OCI-LY3 (cell line): ENCODE data around the gene CDR2.

ENCODE experiments used
- EZH2phosphoT487 ChIP-seq: fragments of 200-600 bp; shearing (Covaris generic); IDR thresholded peaks from 2 replicates; pipeline ENCODE4 v1.6.1; 2018; ENCODE audit warnings: antibody characterized with exemption, mixed run types, low read depth
- TF ChIP-seq, protein P1 (sequence below): fragments of 200-600, 300-600 bp; sonication (generic); IDR thresholded peaks from 2 replicates; pipeline ENCODE4 v1.5.1; 2014; ENCODE audit warnings: antibody characterized with exemption, low read length, low read depth

DNA sequence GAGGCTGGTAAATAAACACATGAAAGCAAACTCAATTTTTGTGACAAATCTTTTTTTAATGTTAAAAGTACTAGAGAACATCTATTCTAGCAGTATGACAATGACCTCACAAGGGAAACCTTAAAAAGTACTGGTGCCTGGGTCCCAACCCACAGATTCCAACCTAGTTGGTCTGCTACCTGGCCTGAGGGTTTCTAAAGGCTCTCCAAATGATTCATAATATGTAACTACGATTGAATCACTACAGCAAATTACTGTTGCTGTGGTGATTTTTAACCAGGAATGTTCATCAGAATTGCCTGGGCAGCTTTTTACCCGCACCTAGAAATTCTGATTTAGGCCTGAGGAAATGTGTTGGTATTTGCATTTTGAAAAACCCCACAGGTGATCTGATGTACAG lies 26.1 kb downstream of the CDR2 start:
- TF ChIP-seq, protein P1, sequence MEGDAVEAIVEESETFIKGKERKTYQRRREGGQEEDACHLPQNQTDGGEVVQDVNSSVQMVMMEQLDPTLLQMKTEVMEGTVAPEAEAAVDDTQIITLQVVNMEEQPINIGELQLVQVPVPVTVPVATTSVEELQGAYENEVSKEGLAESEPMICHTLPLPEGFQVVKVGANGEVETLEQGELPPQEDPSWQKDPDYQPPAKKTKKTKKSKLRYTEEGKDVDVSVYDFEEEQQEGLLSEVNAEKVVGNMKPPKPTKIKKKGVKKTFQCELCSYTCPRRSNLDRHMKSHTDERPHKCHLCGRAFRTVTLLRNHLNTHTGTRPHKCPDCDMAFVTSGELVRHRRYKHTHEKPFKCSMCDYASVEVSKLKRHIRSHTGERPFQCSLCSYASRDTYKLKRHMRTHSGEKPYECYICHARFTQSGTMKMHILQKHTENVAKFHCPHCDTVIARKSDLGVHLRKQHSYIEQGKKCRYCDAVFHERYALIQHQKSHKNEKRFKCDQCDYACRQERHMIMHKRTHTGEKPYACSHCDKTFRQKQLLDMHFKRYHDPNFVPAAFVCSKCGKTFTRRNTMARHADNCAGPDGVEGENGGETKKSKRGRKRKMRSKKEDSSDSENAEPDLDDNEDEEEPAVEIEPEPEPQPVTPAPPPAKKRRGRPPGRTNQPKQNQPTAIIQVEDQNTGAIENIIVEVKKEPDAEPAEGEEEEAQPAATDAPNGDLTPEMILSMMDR, result no peak
- TF ChIP-seq EZH2phosphoT487, result no peak
